Measurements from ENCODE around the gene SLC13A4.
"Not testable (repeated sequence)": the region's sequence is repeated elsewhere in the genome, so short reads cannot be mapped to it uniquely, and the experiment has no call there.

The SLC13A4 gene

DNA sequence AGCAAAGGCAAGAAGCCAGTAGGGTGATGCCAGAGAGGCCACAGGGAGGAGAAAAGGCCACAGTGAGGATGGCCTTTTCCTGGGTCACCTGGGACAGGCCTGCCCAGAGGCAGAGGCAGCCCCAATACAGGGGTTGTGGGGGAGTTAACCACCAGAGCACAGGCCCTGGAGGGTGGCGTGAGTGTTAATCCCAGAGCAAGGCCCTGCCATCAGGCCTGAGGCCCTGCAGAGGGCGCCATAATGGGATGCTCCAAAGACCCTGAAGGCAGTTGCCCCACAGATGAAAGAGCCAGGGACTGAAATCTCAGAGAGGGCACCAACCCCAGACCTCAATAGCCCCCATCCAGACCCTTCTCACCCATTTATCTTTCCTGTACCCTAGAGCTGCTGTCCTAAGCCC lies 23.9 kb downstream of the SLC13A4 start:
- in situ Hi-C loops (cut with MboI; ENCODE audit: low sequenced_read_pairs), result no loop called here

DNA sequence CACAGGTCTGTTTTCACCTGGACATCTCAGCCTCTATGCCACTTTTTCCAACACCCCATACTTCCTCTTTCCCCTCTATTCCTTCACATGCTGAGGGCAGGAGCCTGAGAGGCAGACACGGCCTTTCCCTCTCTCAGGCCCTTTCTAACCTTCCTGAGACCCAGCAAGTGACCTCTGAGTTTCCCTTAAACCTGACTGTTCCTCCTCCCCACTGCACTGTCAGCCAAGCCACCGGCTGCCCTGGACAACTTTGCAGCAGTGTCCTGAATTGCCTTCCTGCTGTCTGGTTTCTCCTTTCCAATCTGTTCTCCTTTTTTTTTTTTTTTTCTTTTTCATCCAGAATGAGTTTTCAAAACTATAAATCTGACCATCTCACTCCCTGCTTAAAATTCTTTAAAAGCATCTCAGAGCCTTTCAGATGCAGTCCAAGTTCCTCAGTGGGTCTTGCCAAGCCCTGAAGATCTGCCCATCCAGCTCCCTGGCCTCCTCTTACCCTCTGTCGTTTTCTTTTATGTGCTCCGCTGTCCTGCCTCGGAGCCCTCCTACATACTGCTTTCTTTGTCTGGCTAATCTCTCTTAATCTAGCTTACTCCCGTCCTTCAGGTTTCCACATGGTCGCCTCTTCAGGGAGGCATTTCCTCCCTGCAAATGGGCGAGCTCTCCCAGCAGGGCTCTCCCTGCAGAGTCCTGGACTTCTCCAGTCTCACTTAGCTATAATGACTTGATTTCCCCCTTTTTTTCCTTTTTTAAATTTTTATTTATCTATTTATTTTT lies 30.5 kb downstream of the SLC13A4 start:
- in situ Hi-C loops (cut with MboI; ENCODE audit: low sequenced_read_pairs), result no loop called here

DNA sequence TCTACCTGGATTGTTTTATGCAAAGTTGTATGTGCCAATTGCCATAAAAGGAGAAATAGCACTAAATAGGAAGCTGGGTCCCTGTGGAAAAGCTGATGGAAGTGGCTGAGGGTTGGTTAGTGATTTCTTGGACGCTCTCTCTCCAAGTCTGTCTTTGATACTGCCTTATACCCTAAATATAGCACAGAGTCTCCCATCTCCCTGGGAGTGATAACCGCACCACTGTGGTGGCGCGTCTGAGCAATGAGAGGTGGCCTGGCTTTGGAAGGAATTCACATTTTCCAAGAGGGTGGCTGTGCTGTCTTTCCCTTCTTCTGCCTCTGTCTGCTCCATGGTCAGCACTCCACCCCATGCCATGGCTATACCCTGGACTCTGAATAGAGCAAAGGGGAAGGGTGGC lies 34.4 kb downstream of the SLC13A4 start:
- in situ Hi-C loops (cut with MboI; ENCODE audit: low sequenced_read_pairs), result no loop called here

DNA sequence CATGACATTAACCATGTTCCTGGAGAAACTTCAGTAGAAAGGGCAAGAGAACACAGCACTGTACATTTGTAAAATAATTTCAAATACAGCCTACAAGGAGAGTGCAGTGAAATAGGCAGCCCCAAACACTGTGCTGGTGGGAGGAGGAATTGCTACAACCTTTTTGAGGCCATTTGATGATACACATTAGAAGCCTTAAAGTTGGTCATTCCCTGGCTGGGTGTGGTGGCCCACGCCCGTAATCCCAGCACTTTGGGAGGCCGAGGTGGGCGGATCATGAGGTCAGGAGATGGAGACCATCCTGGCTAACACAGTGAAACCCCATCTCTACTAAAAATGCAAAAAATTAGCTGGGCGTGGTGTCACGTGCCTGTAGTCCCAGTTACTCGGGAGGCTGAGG lies 35.4 kb downstream of the SLC13A4 start:
- in situ Hi-C loops (cut with MboI; ENCODE audit: low sequenced_read_pairs), result not testable (repeated sequence)

DNA sequence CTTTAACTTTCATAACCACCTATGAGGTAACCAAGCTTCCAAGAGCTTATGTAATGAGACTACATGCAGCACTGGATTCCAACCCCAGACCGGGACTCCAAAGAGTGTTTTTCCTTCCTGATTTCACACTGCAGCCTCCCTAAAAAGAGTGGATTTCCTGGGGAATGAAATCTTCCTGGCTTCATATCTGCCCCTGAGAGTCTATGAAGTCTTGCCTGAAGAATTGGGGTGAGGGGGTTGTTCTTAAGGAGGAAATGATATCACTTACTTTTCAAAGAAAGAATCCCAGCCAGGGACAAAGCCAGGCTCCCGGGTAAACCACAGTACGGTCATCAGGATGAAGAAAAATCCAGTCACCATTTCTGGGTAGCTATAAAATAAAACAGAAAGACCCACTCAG lies 35.9 kb downstream of the SLC13A4 start:
- in situ Hi-C loops (cut with MboI; ENCODE audit: low sequenced_read_pairs), result no loop called here

DNA sequence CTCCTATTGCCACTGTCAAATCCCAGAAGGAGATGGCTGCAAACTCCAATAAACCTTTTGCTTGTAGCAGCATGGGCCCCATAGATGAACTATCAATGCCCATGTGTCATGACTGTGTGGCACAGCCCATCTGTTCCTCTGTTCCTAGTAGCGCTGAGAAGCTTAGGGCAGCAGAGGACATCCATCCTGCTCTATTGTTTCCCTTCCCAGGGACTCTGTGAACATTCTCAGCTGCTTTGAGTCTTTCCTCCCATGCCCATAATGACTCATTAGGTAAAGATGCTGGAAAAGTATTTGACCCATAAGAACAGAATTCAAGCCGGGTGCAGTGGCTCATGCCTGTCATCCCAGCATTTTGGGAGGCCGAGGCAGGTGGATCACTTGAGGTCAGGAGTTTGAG lies 37.4 kb downstream of the SLC13A4 start:
- in situ Hi-C loops (cut with MboI; ENCODE audit: low sequenced_read_pairs), result no loop called here

DNA sequence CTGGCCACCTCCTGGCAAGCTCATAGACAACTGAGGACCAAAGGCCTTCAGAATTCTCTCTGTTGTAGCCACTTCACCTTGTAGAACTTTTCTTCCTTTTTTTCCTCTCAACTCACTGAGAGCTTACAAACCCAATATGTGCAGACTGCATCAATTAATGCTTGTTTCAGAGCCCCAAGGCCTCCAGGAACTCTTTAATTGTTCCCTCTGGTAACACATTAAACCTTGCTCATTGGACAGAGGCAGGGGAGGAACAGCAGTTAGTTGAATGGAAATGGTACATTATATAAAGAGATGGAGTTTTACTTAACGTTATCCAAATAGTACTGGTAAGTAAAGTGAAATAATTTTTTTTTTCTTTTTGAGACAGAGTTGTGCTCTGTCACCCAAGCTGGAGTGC lies 40.5 kb downstream of the SLC13A4 start:
- in situ Hi-C loops (cut with MboI; ENCODE audit: low sequenced_read_pairs), result no loop called here

DNA sequence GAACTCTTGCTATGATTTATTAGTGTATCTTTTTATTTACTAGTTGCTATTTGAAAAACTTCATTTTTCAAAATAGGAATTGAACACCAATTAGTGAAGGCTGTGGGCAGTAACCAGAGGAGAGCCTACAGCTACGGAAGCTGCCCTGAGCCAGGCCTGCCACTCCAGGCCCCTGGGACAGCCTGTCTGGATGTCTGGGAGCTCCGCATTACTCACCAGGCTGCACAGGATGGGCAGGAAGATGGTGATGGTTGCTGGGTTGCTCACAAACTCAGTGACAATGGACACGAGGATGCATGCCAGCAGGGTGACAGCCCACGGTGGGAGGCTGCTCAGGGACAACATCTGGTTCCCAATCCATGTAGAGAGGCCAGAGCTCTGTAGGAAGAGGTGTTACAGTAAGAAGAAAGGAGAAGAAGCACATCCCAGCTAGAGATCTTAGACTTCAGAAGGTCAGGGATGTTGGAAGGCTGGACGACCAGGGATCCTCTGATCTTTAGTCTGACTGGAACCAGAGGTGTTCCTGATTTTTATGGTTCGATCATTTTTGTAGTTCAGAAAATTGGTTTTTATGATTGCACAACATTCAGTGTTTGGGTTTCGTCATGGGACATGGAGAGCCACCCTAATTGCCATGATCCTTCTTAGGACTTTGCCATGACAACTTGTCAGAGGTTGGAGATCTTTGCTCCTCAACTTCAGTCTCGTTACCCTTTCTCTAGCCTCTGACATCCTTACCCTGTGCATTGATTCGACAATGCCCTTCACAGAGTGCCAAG lies 42.5 kb downstream of the SLC13A4 start:
- in situ Hi-C loops (cut with MboI; ENCODE audit: low sequenced_read_pairs), result no loop called here

DNA sequence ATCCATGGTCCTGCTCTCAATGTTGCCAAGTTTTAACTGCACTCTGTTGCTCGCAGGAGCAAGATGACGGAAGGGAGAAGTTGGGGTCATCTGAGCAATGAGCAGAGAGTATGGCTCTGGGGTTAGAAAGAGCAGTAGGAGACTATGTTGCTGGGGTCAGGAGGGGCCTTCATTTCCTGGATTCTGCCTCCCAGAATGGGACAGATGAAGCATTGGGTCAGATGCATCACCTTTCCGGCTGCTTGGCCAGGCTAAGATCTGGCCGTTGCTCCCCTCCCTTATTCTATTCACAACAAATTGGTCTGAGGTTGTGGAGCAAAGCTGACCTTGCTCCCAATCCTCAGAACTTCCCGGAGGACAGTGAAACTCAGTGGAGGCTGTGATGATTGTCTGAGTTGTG lies 43.3 kb downstream of the SLC13A4 start:
- in situ Hi-C loops (cut with MboI; ENCODE audit: low sequenced_read_pairs), result no loop called here

DNA sequence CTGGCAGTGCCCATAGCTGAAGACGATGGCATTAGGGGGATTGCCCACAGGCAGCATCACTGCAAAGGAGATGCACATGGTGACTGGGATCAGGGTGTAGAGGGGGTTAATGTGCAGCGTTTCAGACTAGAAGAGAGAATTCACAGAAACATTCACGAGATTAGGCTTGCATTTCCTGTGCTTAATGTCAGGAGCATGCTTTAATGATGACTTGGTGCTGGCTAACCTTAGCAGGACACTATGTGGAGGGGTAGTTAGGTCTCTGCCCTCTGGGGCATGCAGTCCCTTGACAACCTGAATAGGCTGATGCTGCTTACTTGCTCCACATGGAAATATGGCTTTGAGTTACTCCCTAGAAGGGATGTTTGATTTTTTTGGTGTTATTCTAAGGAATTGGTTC lies 43.9 kb downstream of the SLC13A4 start:
- in situ Hi-C loops (cut with MboI; ENCODE audit: low sequenced_read_pairs), result no loop called here

DNA sequence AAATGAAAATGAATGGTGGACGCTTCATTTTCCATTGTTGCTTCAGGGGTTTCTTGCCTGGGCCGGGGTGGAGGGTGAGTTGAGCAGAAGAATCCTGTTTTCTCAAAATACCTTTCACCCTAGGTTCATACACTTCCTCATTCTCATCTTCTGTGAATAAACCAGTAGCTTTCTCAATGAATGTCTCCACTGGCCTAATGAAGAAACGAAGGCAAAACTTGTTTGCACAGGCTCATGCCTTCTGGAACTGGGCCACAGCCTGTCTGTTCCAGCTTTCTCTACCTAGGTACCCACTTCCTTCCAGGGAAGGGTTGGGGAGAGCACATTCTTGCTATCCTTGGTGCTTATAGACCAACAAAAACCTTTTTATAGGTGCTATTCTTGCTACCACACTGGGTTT lies 44.4 kb downstream of the SLC13A4 start:
- in situ Hi-C loops (cut with MboI; ENCODE audit: low sequenced_read_pairs), result no loop called here

DNA sequence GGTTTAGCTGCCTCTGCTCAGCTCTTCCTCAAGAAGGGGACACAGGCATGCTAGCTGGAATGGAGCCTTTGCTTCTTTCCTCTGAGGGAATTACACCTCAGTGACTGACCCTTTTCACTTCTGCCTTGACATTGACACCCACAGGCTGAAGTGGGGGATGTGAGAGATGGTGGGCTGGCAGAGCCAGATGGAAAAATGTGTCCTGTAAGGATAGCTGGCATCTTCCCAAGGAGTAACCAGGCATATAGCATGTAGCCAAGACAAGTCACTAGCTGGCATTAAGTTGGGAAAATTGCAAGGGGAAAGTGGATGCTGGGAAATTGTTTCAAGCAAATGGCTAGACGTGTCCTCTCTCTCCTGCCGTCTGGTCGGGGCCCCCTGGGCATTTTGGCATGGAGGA lies 45.8 kb downstream of the SLC13A4 start:
- in situ Hi-C loops (cut with MboI; ENCODE audit: low sequenced_read_pairs), result no loop called here

DNA sequence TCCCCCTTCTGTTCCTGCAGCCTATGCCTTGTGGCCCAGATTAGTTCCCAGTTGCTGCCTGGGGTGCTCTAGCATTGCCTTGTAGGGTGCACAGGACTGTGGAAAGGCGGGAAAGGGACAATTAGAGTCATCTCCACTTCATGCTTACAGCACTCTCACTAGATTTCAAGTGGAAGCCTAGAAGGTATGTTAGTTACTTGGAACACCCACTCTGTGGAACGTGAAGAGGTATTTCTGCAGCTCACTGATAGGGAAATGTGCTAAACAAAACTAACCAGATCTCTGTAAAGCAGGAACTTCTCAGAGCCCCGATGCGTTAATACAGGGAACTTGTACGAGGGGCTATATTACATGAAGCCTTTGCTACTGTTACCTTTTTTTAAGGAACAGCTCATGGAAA lies 46.2 kb downstream of the SLC13A4 start:
- in situ Hi-C loops (cut with MboI; ENCODE audit: low sequenced_read_pairs), result no loop called here

DNA sequence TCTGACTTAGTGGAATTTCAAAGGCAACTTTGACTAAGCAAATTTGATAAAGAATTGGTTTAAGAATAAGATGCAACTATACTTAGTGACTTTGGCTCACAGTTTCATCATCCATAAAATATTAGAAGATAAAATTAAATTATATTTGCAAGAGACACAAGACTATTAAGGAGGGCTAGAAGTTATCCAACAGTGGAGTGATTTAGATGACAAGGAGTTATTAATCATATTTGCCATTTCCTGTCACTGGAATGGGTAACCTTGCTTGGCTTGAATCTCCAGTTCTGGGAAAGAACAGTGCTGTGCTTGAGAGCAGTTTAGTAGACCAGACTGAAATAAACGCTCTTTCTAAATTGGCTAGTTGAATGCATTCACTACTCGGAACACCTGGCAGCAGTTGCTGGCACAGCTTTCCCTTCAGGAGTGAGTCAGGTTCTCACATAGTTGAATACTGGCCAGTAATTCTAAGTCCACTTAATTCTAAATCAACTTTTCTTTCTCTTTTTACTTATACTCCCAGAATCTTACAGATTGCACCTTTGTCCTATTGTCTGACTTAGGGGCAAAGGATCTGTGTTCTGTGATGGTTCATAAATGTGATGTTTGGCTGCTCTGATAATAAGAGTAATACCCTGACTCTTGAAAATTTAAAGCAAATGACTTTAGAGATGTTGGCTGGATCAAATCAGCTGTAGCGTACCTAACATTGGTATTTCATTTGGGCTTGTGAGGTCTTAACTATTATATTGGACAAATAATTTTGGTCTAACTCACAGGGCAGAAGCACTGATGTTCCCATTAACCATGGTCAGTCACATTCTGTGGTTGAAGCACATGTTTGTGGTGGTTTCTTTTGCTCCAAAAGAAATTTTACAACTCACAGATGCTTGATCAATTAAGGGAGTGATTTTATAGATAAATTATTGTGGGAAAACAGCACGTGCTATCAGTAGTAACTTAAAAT lies 49.1 kb downstream of the SLC13A4 start:
- in situ Hi-C loops (cut with MboI; ENCODE audit: low sequenced_read_pairs), result no loop called here

DNA sequence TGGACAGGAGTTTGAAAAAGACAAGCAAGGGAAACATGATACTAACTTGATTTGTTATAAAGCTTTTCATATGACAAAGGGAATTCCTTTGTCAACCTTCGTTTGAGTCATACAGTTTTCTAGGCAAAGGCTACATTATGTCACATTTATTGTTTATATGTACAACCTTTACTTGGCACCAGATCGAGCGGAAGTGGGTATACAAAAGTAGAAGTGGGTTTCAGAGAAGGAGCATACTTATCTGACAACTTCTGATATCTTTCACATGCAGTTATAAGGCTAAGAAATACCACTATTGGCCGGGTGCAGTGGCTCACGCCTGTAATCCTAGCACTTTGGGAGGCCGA lies 54.7 kb downstream of the SLC13A4 start:
- in situ Hi-C loops (cut with MboI; ENCODE audit: low sequenced_read_pairs), result loop anchor here (25.0 kb wide), 1 partner anchor 314 kb away; the partner anchor contains the start of gene MTPN

DNA sequence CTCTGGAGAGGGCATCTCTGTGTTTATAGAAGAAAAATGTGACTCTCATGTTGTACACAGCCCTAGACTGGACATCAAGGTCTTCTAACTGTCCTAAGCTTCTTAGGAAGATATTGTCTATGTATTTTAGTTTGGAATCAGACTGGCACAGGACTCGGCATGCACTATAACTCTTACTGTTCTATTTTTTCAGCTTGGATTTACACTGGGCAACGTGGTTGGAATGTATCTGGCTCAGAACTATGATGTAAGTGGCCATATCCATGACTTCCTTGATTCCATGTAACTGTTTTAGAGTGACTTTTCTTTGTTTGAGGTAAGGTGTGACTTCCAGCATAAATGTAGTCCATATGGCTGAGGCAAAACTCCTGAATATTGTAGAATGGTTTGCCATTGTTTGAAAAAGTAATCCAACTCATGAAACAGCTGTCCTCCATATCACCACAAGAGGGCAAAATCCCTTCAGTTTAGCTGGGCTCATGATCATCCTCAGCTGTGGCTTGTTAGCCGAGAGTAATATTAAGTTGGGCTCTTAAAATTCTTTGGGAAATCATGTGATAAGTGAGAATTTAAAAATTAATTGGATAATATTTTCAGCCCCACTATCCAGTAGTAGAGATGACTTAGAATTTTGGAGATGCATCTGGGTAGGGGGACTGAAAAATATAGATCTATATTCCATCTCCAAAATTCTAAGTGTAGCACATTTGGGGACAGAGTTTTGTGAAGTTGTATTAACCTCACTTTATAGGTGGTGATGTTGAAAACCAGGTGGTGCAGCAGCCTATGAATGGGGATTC lies 55.2 kb downstream of the SLC13A4 start:
- in situ Hi-C loops (cut with MboI; ENCODE audit: low sequenced_read_pairs), result loop anchor here (25.0 kb wide), 1 partner anchor 315 kb away; the partner anchor contains the start of gene MTPN

DNA sequence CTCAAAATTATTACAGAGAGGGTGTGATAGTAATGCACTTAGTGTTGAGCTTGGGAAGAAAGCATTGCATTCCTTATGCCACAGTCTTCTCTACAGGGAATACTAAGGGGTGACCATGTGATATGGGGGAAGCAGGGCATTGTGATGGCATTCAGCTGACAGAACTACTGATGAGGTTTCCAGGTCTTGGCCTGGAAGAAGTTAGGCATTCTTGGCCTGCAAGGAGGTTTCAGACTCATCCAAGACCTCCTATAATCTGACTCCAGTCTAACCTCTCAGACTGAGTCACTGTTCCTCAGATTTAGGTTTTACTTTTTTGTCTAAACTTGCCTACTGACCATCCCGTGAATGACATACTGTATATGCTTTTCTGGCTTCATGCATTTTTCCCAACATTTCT lies 57.8 kb downstream of the SLC13A4 start:
- in situ Hi-C loops (cut with MboI; ENCODE audit: low sequenced_read_pairs), result loop anchor here (25.0 kb wide), 1 partner anchor 317 kb away; the partner anchor contains the start of gene MTPN

DNA sequence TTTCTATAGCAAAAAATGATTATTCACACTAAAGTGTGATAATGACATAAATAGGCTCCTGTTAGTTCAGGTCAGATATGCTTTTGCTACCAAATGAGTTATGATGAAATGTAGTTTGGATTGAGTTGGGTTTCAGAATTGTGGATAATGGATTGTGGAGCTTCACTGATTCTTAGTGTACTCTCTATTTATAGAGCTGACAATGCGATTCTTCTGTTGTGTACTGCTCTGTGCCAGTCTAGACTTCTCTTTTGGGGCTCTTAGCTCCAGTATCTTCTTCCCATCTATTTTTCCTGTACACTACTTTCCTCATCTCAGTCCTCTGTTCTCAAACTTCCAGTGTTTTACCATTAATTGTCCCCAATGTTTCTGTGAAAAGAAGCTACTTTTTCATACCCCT lies 58.2 kb downstream of the SLC13A4 start:
- in situ Hi-C loops (cut with MboI; ENCODE audit: low sequenced_read_pairs), result loop anchor here (25.0 kb wide), 1 partner anchor 318 kb away; the partner anchor contains the start of gene MTPN

DNA sequence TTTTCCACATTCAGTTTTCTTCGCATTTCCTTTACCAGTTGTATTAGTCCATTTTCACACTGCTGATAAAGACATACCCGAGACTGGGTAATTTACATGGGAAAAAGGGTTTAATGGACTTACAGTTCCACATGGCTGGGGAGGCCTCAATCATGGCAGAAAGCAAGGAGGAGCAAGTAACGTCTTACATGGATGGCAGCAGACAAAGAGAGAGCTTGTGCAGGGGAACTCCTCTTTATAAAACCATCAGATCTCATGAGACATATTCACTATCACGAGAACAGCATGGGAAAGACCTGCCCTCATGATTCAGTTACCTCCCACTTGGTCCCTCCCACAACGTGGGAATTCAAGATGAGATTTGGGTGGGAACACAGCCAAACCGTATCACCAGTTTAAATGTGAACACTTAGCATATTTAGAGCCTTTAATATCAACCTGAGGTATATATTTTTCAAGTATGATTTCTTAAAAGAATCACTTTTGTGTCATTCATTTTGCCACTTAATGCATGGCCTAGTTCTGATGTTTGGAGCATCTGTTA lies 59.1 kb downstream of the SLC13A4 start:
- in situ Hi-C loops (cut with MboI; ENCODE audit: low sequenced_read_pairs), result loop anchor here (25.0 kb wide), 1 partner anchor 318 kb away; the partner anchor contains the start of gene MTPN

DNA sequence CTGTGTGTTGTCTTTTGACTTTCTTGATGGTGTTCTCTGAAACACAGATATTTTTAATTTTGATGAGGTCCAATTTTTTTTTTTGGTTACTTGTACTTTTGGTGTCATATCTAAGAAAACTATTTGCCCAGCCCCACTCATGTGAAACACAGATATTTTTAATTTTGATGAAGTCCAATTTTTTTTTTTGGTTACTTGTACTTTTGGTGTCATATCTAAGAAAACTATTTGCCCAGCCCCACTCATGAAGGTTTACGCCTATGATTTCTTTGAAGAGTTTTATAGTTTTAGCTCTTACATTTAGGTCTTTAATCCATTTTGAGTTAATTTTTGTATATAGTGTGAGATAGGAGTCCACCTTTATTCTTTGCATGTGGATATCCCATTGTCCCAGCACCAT lies 60.4 kb downstream of the SLC13A4 start:
- in situ Hi-C loops (cut with MboI; ENCODE audit: low sequenced_read_pairs), result loop anchor here (25.0 kb wide), 1 partner anchor 320 kb away; the partner anchor contains the start of gene MTPN

All from HL-60/S4 treated with retinoic acid at 250 ng/mL for 4 days and 3 days (cell line).